ENCODE measurements around the gene ESRP2. TPM values are rescaled to one million over a fixed set of nuclear protein-coding genes. Genes with fewer than 3 reads are reported as not detected.
A peak's percentile ranks its signal among the peaks of the same experiment; 100 is the strongest.

ESRP2 gene
- total RNA-seq (2014; rRNA removed) = 0.13 TPM in 1 of 2 replicates, not detected in the other
- polyA plus RNA-seq (2012) = 0.10 TPM

DNA sequence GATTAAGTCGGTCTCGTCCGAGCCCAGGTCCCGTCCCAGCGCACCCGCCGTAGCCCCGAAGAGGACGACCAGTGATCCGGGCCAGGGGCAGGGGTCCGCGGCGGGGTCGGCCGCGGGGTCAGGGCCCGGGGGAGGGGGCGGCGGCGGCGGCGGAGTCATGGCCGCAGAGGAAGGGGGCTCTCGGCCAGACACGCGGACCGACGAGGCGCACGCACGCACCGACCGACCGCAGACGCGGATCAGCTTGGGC, at the start of gene ESRP2:
TSS of gene ESRP2 (minus strand) at position 241 of the 250 bp plus-strand sequence. CDS start at position 159, 82 bp downstream.
- no peak for DNase-seq (ENCODE audit: low read depth)

DNA sequence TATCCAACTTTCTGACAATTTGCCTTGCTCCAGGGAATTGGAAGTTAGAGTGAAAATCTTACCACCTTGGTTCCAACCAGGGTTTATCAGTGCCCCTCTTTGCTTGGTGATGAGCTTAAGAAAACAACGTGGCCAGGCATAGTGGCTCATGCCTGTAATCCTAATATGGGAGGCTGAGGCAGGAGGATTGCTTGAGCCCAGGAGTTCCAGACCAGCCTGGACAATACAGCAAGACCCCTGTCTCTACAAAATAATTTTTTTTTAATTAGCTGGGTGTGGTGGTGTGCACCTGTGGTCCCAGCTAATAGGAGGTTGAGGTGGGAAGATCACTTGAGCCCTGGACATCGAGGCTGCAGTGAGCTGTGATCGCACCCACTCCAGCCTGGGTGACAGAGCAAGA, 49.8 kb upstream of the ESRP2 start:
- DNase-seq (ENCODE audit: low read depth) = no peak

DNA sequence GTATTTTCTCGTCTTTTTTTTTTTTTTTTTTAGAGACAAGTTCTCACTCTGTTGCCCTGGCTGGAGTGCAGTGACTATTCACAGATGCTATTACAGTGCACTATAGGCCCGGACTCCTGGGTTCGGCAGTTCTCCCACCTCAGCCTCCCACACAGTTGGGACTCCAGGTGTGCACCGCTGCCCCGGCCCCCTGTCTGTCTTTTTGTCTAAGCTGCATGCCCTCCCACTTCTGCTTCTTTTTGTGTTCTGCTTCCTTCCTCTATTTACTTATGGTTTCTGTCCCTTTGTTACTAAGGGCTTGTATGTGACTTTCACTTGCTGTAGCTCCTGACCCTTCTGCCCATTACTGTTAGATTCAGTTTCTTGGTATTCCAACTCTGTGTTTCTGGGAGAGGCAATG, 48.9 kb upstream of the ESRP2 start:
- DNase-seq (ENCODE audit: low read depth) = no peak

DNA sequence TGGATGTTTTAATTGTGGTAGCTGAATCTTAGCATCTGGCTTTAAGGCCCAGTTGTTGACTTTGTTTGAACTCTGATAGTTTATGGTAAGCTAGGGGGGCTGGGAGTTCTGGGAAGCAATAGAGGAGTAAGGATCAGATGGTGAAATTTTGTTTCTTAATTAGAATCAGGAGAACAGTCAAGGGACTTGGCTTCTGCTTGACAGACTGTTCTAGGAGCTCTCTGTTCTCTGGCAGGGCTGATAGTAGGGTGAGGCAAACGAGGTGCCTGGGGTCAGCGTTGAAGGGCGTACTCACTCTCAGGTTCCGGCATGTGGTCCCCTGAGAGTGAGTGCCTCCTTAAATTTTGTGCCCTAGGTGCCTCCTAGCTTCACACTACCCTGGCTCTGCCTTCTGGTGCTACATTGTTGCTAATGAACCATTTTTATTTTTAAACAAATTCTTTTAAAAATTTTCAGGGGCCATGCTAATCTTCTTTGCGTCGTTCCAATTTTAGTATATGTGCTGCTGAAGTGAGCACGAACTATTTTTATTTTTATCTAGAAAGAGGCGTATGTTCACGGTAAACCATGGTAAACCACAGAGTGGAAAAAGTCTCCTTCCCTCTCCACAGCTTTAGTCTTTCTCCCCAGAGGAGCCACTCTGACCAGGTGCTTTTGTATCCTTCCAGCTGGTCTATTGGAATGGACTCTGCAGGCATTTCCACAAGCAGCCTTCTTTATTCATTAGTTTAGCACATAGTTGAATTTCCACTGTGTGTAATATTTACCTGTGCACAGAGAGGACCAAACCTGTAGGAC, 48.1 kb upstream of the ESRP2 start:
- no peak for DNase-seq (ENCODE audit: low read depth)

DNA sequence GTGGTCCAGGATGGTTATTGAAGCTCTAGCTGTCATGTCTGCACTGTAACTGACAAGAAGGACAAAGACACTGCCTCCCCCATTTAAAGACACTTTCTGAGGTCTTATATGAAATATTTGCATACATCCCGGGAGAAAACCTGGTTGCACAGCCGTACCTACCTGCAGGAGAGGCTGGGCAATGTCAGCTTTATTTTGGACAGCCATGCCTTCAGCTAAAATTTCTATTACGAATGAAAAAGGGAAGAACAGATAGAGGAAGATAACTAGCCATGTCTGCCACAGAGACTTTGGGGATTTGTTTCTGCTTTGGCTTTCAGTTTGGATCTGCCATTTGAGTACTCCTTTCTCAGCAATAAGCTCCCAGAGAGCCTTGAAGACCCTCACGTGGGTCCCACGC, 47.4 kb upstream of the ESRP2 start:
- no peak for DNase-seq (ENCODE audit: low read depth)

DNA sequence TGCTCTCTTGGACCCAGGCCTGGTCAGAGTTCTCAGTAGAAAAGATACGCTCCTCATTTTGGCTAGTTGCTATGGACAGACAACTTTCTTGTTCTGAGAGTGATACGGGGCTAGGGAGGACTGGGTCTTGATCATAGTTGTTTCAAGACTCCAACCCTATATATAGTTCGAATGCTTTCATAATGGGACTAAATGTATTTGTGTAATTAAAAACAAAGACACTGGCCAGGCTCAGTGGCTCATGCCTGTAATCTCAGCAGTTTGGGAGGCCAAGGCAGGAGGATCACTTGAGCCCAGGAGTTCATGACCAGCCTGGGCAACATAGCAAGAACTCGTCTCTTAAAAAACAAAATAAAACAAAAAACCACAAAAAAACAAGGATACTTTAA, 46.1 kb upstream of the ESRP2 start:
- DNase-seq (ENCODE audit: low read depth) = no peak

DNA sequence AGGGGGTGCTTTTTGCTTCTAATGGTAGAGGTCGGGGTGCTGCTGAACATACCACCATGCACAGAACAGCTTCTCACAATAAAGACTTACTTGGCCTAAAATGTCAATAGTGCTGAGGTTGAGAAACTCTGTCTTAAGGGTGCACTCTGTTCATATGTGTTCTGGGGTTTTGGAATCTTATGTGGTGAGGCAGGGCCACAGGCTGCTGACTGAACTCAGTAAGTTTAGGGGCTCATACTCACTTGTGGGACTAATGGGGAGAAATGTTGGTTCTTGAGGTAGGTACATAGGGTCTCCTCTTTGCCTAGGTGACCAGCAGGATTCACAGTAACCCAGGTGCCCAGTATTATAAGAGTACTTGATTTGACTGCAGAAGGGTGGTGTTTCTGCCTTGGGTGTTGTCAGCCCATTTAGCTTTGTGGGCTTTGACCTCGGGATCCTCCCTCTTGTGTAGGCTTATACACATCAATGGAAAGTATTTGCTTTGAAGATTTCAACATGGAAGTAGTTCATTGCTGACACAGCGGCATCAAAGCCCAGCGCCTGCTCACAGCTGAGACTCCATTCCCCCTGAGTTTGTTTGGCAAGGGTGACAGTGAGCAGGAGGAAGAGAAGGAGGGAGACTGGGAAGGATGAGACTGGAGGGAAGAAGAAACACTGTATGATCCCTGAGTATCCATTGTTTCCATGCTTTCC, 45.6 kb upstream of the ESRP2 start:
- DNase-seq (ENCODE audit: low read depth) = no peak

DNA sequence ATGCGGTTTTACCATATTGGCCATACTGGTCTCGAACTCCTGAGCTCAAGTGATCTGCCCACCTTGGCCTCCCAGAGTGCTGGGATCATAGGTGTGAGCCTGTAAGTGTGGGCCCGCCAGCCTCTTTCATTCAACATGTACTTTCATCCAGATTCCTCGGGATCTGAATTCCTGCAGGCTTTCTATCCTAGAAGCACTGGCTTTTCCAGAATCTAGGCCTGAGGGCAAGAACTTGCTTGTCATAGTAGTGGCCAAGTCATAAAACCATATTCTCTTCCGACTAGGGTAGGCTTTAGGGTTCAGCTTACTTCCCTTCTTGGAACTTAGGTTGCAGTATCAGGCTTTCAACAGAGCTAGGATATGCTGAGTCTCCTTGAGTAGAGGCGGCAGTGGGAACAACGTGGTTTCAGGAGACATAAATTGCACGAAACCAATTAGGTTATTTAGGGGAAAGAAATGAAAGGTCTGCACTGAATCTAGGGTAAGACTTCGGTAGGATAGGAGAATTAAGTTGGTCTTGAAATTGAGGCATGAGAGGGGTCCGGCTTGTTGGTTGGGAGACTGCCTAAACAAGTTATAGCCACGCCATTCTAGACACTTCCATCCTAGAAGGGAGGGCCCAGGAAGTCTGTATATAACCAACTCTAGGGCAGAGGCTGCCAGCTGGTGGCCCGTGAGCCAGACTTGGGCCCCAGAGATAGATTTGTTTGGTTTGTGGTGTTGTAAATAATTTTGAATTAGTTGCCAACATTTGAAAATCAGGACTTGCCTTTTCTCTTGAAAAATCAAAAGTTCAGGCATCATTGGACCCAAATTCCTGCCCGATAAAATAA, 44.0 kb upstream of the ESRP2 start:
- no peak for DNase-seq (ENCODE audit: low read depth)

DNA sequence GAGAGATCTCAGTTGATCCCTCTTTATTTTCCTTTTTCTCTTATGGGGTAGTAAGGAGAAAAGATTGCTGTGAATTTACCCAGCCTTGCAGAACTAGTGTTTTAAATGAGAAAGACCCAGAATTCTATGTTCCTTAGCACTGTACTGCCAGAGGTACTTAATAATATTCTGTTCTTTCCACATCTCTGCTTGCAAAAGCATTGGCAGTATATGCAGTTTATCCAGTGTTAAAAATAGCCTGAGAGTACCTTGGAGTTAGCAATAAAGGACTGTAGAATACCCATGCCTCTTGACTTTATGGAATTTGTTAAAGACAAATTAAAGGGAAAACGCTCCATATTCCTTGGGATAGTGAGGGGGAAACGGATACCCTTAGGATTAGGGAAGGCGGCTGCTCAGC, 40.3 kb upstream of the ESRP2 start:
- DNase-seq (ENCODE audit: low read depth) = no peak

DNA sequence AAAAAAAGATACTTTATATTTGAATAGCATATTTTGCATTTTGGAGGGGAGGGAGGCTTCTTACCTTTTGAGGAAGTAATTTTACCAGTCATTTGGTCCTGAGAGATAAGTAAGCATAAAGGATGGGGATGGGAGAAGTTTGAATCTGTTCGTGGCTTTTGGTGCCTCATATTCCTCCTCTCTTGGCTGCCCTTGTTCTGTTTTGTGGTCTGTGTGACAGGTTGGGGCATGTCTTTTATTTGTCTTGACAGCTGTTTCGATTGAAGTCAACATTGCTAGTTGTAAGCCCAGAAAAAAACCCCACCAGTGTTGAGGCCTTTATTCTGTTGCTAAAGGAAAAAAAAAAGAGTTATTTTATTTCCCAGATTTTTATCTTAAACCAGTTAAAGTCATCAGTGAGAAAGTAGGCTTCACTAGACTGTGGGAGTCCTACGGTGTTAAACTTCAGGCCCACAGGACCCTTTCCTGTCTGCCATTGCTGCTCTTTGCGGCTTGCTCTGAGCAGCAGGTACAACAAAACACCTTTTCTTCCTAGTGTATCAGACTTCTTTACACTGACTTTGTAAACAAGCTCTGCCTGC, 39.8 kb upstream of the ESRP2 start:
- DNase-seq (ENCODE audit: low read depth) = peak; percentile 80

DNA sequence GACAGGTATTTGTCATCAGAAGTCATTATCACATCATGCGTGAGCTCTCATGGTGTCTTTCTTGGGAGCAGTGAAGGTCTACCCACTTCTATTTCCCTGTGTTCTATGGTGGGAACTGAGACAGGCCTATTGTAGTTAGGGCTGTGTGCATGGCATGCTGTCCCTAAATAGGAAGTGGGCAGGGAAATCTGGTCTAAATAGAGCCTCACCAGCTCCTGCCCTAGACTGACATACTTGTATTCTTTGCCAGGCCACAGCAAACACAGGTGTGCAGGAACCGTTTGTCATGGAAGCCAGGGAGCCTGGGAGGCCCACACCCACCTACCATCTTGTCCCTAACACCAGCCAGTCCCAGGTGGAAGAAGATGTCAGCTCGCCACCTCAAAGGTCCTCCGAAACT, 38.5 kb upstream of the ESRP2 start:
- no peak for DNase-seq (ENCODE audit: low read depth)

DNA sequence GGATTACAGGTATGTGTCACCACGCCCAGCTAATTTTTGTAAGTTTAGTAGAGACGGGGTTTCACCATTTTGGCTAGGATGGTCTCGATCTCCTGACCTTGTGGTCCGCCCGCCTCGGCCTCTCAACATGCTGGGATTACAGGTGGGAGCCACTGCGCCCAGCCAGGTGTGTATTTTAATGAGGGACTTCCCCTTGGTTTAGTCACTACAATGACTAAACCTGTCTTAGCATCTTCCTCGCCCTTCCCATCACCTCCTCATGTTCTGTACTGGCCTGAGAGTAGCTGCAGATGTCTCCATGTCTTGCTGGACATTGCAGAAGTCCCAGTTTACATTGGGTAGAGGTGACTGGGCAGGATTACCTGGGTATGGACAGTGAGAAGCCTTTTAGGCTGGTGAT, 38.0 kb upstream of the ESRP2 start:
- no peak for DNase-seq (ENCODE audit: low read depth)

DNA sequence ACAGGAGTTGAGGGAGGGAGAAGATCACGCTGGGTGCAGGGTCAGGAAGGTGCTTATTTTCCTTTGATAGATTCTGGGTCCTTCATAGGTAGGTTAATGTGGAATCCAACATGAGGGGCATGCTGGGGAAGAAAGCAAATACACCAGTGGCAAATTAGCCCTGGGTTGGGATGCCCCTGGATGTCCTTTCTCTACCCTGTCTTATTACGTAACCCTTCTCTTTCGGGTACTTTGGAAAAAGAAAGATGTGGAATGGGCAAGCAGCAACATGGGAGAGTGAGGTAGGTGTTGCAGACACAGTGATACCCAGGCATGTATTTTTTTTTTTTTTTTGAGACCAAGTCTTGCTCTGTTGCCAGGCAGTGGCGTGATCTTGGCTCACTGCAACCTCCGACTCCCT, 37.5 kb upstream of the ESRP2 start:
- DNase-seq (ENCODE audit: low read depth) = no peak

DNA sequence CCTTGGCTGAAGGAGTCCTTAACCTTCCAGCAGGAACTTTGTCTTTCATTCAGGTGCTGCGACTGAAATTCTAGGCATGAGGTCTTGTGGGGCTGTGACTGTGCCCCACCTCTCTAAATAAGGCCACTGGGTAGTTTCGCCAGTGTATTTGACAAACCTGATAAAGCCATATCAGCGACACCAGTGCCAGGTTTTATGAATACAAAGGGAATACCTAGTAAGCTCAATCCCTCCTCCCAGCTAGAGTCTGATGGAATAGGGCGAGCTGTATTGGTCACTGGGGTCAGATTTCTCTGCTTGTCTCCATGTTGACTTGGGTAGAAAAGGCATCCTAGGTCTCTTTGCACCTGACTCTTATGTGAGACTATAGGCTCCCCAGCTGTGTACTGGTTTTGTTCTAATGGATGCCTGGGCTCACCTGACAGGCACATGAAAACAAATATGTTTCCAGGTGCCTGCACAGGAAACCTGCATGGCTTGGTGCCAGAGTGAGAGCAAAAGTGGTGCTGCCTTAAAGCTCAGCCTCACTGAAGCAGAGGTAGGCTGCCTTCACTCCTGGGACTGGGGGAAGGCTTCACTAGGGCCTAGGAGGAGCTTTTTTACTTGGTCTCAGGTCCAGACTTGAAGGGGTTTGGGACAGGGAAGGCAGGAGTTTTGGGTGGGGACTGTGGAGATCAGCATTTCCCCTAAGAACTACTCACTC, 36.7 kb upstream of the ESRP2 start:
- DNase-seq (ENCODE audit: low read depth) = no peak

DNA sequence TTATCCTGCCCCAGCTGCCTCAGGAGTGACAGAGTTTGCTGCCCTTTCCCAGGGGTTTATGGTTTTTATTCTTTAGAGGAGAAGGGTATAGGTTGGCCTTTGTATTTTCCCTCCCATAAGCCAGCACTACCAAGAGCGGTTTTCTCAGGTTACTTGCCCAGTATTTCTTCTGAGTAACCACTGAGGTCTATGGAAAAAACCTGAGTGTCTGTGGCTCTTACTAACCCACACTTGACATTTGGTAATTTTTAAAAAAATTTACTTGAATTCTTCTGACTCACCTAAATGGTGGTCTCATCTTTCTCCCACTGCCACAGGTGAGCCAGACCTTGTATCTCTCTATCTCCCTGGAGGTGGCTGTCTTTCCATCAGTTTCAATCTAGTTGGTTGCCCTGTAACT, 34.4 kb upstream of the ESRP2 start:
- no peak for DNase-seq (ENCODE audit: low read depth)

DNA sequence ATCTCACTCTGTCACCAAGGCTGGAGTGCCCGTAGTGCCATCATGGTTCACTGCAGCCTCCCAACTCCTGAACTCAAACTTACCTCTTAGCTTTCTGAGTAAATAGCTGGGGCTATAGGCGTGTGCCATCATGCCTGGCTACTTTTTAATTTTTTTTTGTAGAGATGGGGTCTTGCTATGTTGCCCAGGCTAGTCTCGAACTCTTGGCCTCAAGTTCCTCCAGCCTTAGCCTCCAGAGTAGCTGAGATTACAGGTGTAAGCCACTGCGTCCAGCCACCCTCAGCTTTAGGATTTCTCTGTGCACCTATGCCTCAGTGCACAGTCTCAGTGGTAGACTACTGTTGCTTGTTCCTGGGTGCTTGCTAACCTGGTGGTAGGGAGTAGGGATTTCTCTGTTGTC, 33.9 kb upstream of the ESRP2 start:
- DNase-seq (ENCODE audit: low read depth) = no peak

DNA sequence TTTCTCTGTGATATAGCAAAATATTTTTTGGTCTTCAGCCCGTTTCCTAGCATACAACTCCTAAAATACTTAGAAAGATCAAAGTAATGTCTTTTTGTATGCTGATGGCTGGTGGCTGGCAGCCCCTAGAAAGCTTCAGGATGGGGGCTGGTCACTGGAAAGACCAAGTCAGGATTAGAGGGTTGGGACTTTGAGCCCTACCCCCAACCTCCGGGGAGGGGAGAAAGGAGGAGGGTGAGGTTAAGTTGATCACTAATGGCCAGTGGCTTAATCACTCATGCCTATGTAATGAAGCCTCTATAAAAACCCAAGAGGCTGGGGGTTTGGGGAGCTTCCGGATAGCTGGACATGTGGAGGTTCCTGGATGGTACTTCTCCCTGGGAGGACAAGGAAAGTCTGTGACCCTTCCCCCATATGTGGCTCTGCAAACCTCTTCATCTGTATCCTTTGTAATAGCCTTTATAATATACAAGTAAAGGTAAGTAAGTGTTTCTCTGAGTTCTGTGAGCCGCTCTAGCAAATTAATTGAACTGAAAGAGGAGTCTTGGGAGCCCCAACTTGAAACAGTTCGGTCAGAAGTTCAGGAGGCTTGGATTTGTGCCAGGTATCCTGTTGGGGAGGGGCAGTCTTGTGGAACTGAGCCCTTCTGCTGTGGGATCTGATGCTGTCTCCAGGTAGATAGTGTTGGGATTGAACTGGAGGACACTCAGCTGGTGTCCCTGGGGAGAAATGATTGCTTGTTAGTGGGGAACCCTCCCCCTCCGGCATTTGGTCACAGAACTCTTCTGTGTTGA, 31.9 kb upstream of the ESRP2 start:
- DNase-seq (ENCODE audit: low read depth) = no peak

DNA sequence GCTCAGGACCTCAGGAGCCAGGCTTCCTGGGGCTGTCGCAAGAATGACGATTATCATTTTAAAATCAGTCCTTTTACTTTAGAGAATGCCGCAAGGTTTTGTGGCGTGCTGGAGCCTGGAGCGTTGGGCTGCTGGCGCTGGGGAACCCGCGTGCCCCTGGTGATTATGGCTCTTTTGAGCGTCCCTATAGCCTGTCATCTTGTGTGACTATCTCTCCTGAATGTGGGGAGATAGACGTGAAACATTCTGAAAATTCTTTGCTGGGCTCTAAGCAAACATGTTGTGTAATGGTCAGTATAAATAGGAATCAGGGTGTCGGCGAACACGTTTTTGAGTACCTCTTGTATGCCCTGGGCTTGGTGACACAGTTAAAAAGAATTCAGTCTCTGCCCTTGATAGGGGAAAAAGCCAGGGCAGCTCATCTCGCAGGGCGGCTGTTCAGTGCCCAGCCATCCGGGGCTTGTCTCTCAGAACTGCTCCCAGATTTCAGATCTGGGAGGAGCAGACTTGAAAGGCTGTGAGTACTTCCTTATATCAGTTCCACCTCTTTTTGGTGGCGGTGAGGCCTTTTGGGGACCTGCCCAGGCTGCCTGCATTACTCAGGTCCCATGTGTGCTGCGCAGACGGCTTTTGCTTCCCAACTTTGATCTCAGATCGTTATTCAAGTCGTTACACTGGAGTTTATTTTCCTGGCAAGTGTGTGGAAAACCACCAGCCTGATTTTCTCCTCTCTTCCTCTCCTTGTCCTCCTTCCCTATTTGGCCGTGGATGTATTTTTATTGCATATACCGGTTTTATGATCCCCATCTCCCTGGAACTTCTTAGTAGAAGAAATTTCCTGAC, 29.4 kb upstream of the ESRP2 start:
- DNase-seq (ENCODE audit: low read depth) = peak; percentile 86

DNA sequence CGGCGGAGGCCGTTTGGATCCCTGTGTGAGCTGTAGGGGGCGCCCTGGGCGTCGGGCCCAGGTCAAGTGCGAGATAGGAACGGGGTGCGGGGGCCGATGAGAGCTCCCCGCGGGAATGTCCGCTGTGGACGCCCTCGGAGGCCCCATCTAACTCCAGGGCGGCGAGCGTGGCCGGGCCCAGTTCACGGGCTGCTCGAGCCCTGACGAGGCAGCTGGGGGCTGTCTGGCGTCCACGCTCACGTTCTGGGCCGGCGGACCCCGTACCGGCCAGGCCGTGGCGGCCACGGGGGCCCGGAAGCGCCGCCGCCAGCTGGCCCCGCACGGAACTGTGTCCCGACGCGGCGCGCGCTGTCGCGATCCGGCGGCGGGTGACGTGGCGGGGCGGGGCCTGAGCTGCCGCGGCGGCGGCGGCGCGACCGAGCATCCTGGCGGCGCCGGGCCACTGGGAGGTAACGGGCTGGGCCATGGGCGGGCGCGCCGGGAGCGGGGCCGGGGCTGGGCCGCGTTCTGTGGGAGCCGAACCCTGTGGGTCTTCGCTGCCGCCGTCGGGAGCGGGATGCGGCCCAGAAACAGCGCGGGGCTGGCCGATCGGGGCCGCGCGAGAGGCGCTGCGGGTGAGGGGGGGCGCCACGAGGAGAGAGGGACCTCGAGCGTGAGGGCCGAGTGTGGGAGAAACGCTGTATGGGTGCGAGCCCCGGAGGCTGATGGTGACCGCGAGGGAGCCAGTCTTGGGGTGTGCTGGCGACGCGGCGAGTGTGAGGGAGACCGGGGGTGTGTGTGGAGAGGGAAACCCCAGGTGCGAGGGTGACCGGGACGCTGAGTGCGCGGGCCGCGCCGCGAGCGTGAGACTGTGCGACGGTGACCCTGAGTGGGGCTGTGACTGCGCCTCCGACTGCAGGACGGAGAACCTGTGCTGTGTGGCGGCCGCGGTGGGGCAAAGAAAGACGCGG, 28.5 kb upstream of the ESRP2 start, which contains the start of gene SLC7A6:
TSS of gene SLC7A6 (plus strand) at position 399 of the 950 bp plus-strand sequence. CDS start 10,201 bp downstream, outside the sequence.
- DNase-seq (ENCODE audit: low read depth) = peak; percentile 76

Measured in LHCN-M2 (cell line).